ENCODE results near the gene MAGIX. TPM values are rescaled to one million over a fixed set of nuclear protein-coding genes. Genes with fewer than 3 reads are reported as not detected.

The MAGIX gene
- total RNA-seq, 1 donor from 2014 or later: 5.3 TPM

Other genes with a start within 250 kb of the MAGIX start
- gene PIM2, start 243.7 kb upstream of the MAGIX start, total RNA-seq: 3.0 TPM
- gene OTUD5, start 205.2 kb upstream of the MAGIX start, total RNA-seq: 16.7 TPM
- 0.38 TPM for gene KCND1, start 190.9 kb upstream of the MAGIX start, total RNA-seq
- gene GRIPAP1, start 160.5 kb upstream of the MAGIX start, total RNA-seq: 17.7 TPM
- 19.3 TPM for gene TFE3, start 119.4 kb upstream of the MAGIX start, total RNA-seq
- gene CCDC120, start 103.8 kb upstream of the MAGIX start, total RNA-seq: 1.2 TPM
- 6.9 TPM for gene PRAF2, start 88.8 kb upstream of the MAGIX start, total RNA-seq
- gene WDR45, start 82.9 kb upstream of the MAGIX start, total RNA-seq: 79.0 TPM
- gene GPKOW, start 39.0 kb upstream of the MAGIX start, total RNA-seq: 17.8 TPM
- 50.1 TPM for gene PLP2, start 9.1 kb downstream of the MAGIX start, total RNA-seq
- gene PRICKLE3, start 23.6 kb downstream of the MAGIX start, total RNA-seq: 12.7 TPM
- gene SYP, start 37.4 kb downstream of the MAGIX start, total RNA-seq: 1.6 TPM
- gene CACNA1F, start 70.6 kb downstream of the MAGIX start, total RNA-seq: 0.11 TPM
- gene CCDC22, start 72.7 kb downstream of the MAGIX start, total RNA-seq: 10.8 TPM
- gene FOXP3, start 102.0 kb downstream of the MAGIX start, total RNA-seq: not detected
- gene PPP1R3F, start 107.0 kb downstream of the MAGIX start, total RNA-seq: 21.9 TPM
- gene GAGE10, start 140.9 kb downstream of the MAGIX start, total RNA-seq: not detected
- not detected for gene GAGE12J, start 159.3 kb downstream of the MAGIX start, total RNA-seq
- not detected for gene GAGE13, start 168.8 kb downstream of the MAGIX start, total RNA-seq